Measurements from ENCODE around the gene IQSEC1. TPM values are rescaled to one million over a fixed set of nuclear protein-coding genes. Genes with fewer than 3 reads are reported as not detected.
A peak's percentile ranks its signal among the peaks of the same experiment; 100 is the strongest.
"Not testable (repeated sequence)": the region's sequence is repeated elsewhere in the genome, so short reads cannot be mapped to it uniquely, and the experiment has no call there.

Gene IQSEC1
- polyA plus RNA-seq, 1 donor, result 40.0 TPM

DNA sequence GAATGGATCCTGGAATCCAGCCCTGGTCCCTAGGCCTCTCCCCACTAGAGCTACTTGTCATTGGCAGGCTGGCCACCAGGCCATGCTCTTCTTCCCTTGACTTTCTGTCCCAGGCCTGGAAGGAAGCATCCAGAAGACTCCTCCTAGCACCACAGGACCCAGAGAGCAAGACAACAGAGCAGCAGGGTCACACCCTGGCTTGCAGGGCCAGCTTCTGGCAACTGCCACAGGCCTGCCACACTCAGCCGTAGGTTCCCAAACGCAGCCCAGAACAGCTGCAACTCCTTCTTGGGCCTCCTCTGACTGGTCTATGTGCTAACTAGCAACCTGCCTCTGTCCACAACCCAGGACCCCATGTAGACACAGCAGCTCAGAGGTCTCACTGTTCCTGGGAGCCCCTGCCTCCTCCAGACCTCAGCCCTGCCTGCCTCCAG lies 195.1 kb downstream of the IQSEC1 start:
- DNase-seq (ENCODE audit: low read depth), result no peak

DNA sequence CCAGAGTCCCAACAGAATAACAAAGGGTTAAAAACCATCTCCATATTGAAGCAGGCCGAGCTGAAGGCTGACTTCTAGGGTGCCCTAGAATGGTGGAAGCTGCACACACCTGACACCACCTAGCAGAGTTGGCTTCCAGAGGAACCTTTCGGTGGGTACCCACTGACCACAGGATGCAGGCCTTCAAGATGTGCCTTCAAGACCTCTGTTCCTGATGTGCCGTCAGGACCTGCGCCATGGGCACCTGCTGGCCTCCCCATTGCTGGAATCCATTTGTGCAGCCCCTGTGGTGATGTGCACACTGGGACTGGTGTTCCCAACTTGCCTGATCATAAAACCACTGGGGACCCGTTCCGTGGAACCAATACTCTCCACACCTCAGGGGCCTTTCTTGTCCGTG lies 196.2 kb downstream of the IQSEC1 start:
- DNase-seq (ENCODE audit: low read depth), result no peak

GRCh38 chr3:12875857-12876836 lies 197.1 kb downstream of the IQSEC1 start:
- no peak for DNase-seq (ENCODE audit: low read depth)

DNA sequence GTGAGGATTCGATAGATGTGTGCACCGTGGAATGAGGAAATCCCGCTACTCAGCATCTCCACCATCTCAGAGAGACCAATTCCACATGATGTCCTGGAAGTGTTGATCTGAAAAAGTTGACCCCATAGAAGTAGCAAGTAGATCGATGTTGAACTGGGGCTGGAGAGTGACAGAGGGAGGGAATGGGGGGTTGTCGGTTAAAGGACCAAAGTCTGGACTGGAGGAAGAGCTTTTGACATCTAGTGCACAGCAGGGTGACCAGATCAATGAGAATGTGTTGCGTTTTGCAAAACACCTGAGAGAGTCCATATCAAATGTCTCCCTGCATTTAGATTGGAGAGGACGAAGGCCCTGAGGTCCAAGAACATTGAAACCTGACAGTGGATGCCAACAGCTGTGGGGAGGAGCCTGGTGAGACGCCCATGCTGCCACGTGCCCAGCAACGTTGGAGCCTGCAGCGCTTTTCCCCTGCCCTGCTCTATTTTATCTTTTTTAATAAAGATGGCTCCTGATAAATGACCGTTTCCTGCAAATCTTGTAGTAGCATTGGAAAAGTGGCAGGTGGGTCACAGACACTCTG lies 201.7 kb downstream of the IQSEC1 start:
- no peak for DNase-seq (ENCODE audit: low read depth)

- DNase-seq (ENCODE audit: low read depth), result no peak
Measured at GRCh38 chr3:12870942-12871341, 202.3 kb downstream of the IQSEC1 start.

DNA sequence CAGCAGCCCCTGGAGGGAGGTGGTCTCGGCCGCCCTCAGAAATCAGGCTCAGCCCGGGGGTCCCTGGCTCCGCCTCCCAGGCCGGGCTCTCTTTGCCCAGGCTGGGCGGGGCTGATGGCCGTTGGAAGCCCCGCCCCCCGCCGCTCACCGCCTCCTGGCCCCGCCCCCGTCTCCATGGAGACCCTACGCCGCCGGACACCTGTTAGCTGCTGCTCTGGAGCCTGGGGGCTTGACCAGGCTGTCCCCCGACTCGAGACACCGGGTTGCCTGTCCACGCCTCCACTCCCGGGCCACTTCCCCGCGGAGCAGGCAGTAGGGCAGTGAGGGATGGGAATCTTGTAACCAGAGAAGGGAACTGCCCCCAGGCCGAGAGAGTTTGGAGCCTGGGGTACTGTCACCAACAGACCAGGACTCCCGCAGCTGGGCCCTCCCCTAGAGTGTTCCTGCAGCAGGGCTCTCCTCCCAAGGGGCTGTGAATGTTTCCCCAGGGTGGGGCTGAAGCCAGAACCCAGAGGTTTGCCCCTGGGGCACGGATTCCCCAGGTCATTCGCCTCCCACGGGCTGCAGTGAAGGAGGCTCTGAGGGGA lies 204.1 kb downstream of the IQSEC1 start:
- no peak for DNase-seq (ENCODE audit: low read depth)

GRCh38 chr3:12868039-12869034 lies 204.9 kb downstream of the IQSEC1 start:
- DNase-seq (ENCODE audit: low read depth), result peak; percentile 77

GRCh38 chr3:12866836-12867235 lies 206.4 kb downstream of the IQSEC1 start:
- DNase-seq (ENCODE audit: low read depth), result no peak

- no peak for DNase-seq (ENCODE audit: low read depth)
Measured at GRCh38 chr3:12865271-12865670, 208.0 kb downstream of the IQSEC1 start.

DNA sequence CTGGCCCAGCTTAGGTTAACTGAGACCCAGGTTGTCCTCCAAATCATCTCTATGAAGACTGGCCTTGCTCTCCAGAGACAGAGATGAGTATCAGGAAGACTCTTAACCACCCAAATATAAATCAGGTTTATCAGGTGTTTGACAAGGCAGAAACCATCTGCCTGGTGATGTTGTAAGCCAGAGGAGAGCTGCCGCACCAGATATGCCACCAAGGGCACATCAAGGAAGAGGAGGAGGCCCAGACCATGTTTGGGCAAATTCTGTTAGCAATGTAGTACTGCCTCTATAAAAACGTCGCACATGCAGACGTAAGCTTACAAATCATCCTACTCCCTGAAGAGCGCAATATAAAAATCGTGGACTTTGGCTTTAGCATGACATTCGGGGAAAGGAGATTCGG lies 210.8 kb downstream of the IQSEC1 start:
- DNase-seq (ENCODE audit: low read depth), result no peak

DNA sequence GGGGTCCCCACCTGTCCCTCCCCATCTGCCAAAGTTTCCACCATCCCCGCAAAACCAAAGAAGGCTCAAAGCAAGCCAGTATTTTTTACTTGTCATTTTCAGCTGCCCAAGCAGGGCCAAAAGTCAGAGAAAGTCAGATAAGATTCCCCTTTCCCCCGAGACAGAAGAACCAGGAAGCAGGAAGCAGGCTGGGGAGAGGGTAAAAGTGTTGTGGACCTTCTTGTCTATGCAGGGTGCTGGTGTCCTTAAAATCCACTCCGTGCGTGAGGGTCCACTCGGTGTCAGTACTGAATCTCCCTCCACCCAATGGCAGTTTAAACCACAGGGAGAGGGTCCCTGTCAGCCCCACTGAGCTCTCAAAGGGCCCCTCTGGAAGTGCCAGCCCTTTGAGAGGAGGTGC lies 211.6 kb downstream of the IQSEC1 start:
- DNase-seq (ENCODE audit: low read depth), result no peak

DNA sequence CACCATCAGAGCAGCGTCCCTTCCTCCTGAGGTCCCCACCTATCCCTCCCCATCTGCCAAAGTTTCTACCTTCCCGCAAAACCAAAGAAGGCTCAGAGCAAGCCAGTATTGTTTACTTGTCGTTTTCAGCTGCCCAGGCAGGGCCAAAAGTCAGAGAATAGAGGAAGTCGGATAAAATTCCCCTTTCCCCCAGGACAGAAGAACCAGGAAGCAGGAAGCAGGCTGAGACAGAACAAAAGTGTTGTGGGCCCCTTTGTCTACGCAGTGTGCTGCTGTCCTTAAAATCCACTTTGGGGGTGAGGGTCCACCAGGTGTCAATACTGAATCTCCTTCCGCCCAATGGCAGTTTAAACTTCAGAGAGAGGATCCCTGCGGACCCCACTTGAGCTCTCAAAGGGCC lies 213.4 kb downstream of the IQSEC1 start:
- no peak for DNase-seq (ENCODE audit: low read depth)

DNA sequence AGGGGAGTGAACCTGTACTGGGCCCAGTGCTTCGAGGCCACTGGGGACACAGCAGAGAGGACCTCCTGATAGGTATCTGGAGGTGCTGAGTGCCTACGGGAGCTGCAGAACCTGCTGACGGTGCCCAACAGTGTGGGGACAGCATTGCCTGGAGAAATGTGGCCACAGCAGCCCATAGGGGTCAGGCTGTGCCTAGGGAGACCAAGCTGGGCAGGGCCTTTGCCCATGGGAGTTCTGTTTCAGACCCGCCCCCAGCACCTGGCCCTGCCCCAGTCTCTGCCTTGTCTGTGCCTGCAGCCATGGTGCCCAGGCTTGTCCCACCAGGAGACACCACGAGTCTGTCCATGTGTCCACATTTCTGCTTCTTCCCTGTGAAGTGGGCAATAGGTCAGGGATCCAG lies 216.6 kb downstream of the IQSEC1 start:
- no peak for DNase-seq (ENCODE audit: low read depth)

GRCh38 chr3:12854565-12854964 lies 218.7 kb downstream of the IQSEC1 start:
- DNase-seq (ENCODE audit: low read depth), result no peak

GRCh38 chr3:12853847-12854246 lies 219.4 kb downstream of the IQSEC1 start:
- not testable (repeated sequence) for DNase-seq (ENCODE audit: low read depth)

DNA sequence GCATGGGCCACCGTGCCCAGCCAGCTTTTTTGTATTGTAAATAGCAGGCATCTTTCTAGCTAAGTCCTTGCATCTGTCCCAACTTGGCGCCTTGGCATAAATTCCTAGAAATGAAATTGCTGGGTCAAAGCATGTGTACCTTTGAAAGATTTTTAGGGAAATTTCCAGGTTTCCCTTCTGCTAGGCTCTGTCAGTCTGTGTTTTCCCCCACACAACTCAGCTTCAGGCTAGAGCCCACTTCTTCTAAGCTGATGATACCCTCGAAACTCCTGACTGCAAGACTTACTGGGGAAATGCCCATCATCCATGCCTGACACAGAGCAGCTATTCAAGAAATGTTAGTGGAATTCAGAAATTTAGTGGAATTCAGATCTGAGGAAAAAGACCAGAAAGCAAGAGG lies 221.0 kb downstream of the IQSEC1 start:
- DNase-seq (ENCODE audit: low read depth), result no peak

Other genes starting within 250 kb of the IQSEC1 start
- gene RPL32, start 231.9 kb downstream of the IQSEC1 start, polyA plus RNA-seq (ENCODE audit: insufficient read length), result 3,469 TPM

All from forelimb muscle (tissue), 1 donor.